Measurements from ENCODE around the gene NHSL2.
A peak's percentile ranks its signal among the peaks of the same experiment; 100 is the strongest.

The NHSL2 gene

GRCh38 chrX:72105436-72105835, 194.8 kb downstream of the NHSL2 start:
- Mint-ChIP-seq H3K27me3 (no peaks in the 10 kb centered on the region), H3K36me3 (ENCODE audit: insufficient read depth) (peaks cover 22% of the 10 kb centered on the region), H3K9me3 (no peaks in the 10 kb centered on the region), H3K27ac (ENCODE audit: low read depth) (peak overlapping the region; percentile 94), H3K4me3 (peak overlapping the region; percentile 39), H3K4me1 (peaks cover 48% of the 10 kb centered on the region)
- peak; percentile 21 to 73 for DNase-seq (ENCODE audit: low spot score in 2 of 2)
- peak; percentile 75 for ATAC-seq (replicated peaks; ENCODE audit: extremely low read depth, poor library complexity, severe bottlenecking)

DNA sequence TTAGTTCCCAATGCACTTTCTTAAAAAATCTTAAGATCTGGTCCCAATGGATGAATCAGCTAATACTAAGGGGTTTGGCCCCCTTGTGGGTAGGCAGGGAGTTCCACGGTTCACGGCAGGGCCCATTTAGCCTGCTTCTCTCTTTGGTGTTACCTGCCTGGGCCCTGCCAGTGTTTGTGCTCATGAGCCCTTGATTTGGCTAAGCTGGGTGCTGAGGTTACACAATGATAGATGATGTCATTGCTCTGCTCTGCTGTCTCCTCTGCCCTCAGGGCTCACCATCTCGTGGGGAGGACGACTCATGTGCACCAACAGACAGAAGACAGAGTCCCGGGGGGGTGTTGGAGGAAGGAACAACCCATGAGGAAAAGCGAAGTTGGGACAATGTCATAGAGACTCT, 196.7 kb downstream of the NHSL2 start:
- Mint-ChIP-seq H3K4me1 (peaks cover 36% of the 10 kb centered on the region), H3K36me3 (ENCODE audit: insufficient read depth) (peaks cover 13% of the 10 kb centered on the region), H3K9me3 (no peaks in the 10 kb centered on the region), H3K4me3 (peak overlapping the region; percentile 1), H3K27ac (ENCODE audit: low read depth) (peak overlapping the region; percentile 88), H3K27me3 (no peaks in the 10 kb centered on the region)
- DNase-seq (ENCODE audit: low spot score in 2 of 2) (no peak), ATAC-seq (replicated peaks; ENCODE audit: extremely low read depth, poor library complexity, severe bottlenecking) (no peak)

GRCh38 chrX:72107841-72108595, 197.4 kb downstream of the NHSL2 start:
- DNase-seq (ENCODE audit: low spot score in 2 of 2) (no peak), ATAC-seq (replicated peaks; ENCODE audit: extremely low read depth, poor library complexity, severe bottlenecking) (no peak)
- H3K4me1 Mint-ChIP-seq = peaks cover 35% of the 10 kb centered on the region
- no peaks in the 10 kb centered on the region for H3K27me3 Mint-ChIP-seq
- H3K36me3 Mint-ChIP-seq (ENCODE audit: insufficient read depth) = peaks cover 13% of the 10 kb centered on the region
- H3K27ac Mint-ChIP-seq (ENCODE audit: low read depth) = peak overlapping the region; percentile 88
- peak overlapping the region; percentile 1 for H3K4me3 Mint-ChIP-seq
- H3K9me3 Mint-ChIP-seq = no peaks in the 10 kb centered on the region

DNA sequence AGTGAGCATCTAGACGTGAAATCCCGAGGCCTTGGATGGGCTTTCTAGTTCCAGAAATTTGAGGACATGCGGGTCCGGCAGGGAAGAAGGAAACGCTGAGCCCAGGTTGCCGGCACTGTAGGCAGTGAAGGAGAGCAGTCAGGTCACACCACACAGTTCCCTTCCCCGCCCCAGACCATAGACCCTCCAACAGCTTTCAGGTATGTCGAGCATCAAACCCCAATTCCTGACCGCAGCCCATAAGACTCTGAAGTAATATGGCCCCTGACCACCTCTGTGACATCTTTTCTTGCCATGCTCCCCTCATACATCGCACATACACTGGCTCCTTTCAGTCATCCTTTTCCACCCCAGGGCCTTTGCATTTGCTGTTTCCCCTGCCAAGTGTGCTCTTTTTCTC, 198.0 kb downstream of the NHSL2 start:
- H3K4me1 Mint-ChIP-seq = peaks cover 32% of the 10 kb centered on the region
- H3K4me3 Mint-ChIP-seq = no peak overlapping the region
- ATAC-seq (replicated peaks; ENCODE audit: extremely low read depth, poor library complexity, severe bottlenecking) = no peak
- no peaks in the 10 kb centered on the region for H3K9me3 Mint-ChIP-seq
- H3K36me3 Mint-ChIP-seq (ENCODE audit: insufficient read depth) = peaks cover 11% of the 10 kb centered on the region
- no peak overlapping the region for H3K27ac Mint-ChIP-seq (ENCODE audit: low read depth)
- DNase-seq (ENCODE audit: low spot score in 2 of 2) = no peak
- H3K27me3 Mint-ChIP-seq = no peaks in the 10 kb centered on the region

- Mint-ChIP-seq H3K36me3 (ENCODE audit: insufficient read depth) (peaks cover 9% of the 10 kb centered on the region), H3K4me3 (no peak overlapping the region), H3K4me1 (peaks cover 21% of the 10 kb centered on the region), H3K9me3 (no peaks in the 10 kb centered on the region), H3K27ac (ENCODE audit: low read depth) (no peak overlapping the region), H3K27me3 (no peaks in the 10 kb centered on the region)
- DNase-seq (ENCODE audit: low spot score in 2 of 2) (no peak), ATAC-seq (replicated peaks; ENCODE audit: extremely low read depth, poor library complexity, severe bottlenecking) (no peak)
These were observed 199.6 kb downstream of the NHSL2 start for GRCh38 chrX:72110051-72110875.

DNA sequence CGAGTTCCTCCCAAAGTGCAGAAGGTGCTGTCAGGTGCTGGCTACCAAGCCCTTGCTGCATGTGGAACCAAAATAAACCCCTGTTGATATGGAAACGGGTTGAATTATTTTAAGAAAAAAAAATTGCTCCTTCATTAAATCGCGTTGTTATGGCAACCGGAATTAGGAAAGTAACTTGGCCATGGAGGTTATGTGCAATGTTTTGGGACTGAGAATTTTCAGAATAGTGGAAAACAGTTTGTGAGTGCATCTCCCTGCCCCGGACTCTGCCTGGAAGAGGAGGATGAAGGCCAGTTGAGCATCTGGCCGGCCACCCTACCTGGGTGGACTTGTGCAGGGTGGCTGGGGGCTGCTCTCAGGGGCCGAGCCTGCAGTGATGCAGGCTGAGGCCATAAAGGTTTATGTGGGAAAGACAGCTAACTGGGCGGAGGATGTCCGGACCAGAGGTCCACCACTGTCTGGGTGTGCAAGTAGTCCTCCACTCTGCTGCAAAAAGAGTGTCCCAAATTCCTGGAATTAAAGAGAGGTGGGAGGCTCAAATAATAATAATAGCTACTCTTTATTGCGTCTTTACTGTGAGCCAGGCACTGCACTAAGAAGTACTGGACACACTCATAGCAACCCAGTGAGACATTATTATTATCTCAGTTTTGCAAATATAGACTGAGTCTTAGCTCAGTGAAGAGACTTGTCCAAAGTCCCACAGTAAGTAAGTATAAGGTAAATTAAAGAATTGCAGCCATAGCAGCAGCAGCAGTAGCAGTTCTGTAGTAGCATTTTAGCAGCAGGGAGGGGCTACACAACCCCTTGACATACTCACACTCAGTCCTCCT, 200.4 kb downstream of the NHSL2 start:
- Mint-ChIP-seq H3K27me3 (no peaks in the 10 kb centered on the region), H3K4me1 (peaks cover 21% of the 10 kb centered on the region), H3K4me3 (no peak overlapping the region), H3K27ac (ENCODE audit: low read depth) (no peak overlapping the region), H3K36me3 (ENCODE audit: insufficient read depth) (peaks cover 4% of the 10 kb centered on the region), H3K9me3 (no peaks in the 10 kb centered on the region)
- DNase-seq (ENCODE audit: low spot score in 2 of 2) = no peak
- no peak for ATAC-seq (replicated peaks; ENCODE audit: extremely low read depth, poor library complexity, severe bottlenecking)

DNA sequence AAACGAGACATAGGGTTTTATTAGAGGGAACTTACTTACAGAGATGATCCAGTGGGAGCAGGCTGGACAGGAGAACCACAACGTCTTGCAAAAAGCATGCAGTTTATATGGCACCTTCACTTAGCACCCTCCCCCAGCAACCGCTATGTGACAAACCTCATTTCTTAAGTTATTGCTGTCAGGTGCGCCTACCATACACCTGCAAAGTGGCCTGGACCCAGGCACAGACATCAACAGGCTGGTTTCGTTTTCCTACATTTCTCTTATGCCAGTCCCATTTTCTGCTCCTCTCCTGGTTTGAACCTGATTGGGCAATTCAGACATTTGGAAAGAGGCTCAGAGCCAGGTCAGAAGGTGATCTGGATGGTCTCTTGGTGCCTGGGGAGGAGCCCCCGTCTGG, 202.8 kb downstream of the NHSL2 start:
- Mint-ChIP-seq H3K36me3 (ENCODE audit: insufficient read depth) (peaks cover 4% of the 10 kb centered on the region), H3K27me3 (no peaks in the 10 kb centered on the region), H3K4me1 (peaks cover 22% of the 10 kb centered on the region), H3K9me3 (no peaks in the 10 kb centered on the region), H3K4me3 (no peak overlapping the region), H3K27ac (ENCODE audit: low read depth) (no peak overlapping the region)
- no peak for ATAC-seq (replicated peaks; ENCODE audit: extremely low read depth, poor library complexity, severe bottlenecking)
- DNase-seq (ENCODE audit: low spot score in 2 of 2) = no peak

GRCh38 chrX:72114306-72114705, 203.7 kb downstream of the NHSL2 start:
- ATAC-seq (replicated peaks; ENCODE audit: extremely low read depth, poor library complexity, severe bottlenecking) = no peak
- H3K4me3 Mint-ChIP-seq = no peak overlapping the region
- H3K36me3 Mint-ChIP-seq (ENCODE audit: insufficient read depth) = peaks cover 2% of the 10 kb centered on the region
- H3K4me1 Mint-ChIP-seq = peaks cover 17% of the 10 kb centered on the region
- no peaks in the 10 kb centered on the region for H3K9me3 Mint-ChIP-seq
- no peak for DNase-seq (ENCODE audit: low spot score in 2 of 2)
- no peak overlapping the region for H3K27ac Mint-ChIP-seq (ENCODE audit: low read depth)
- no peaks in the 10 kb centered on the region for H3K27me3 Mint-ChIP-seq

GRCh38 chrX:72114807-72115206, 204.2 kb downstream of the NHSL2 start:
- H3K27ac Mint-ChIP-seq (ENCODE audit: low read depth) = no peak overlapping the region
- peaks cover 19% of the 10 kb centered on the region for H3K4me1 Mint-ChIP-seq
- no peaks in the 10 kb centered on the region for H3K27me3 Mint-ChIP-seq
- H3K36me3 Mint-ChIP-seq (ENCODE audit: insufficient read depth) = peaks cover 2% of the 10 kb centered on the region
- ATAC-seq (replicated peaks; ENCODE audit: extremely low read depth, poor library complexity, severe bottlenecking) (no peak), DNase-seq (ENCODE audit: low spot score in 2 of 2) (no peak)
- H3K9me3 Mint-ChIP-seq = no peaks in the 10 kb centered on the region
- H3K4me3 Mint-ChIP-seq = no peak overlapping the region

DNA sequence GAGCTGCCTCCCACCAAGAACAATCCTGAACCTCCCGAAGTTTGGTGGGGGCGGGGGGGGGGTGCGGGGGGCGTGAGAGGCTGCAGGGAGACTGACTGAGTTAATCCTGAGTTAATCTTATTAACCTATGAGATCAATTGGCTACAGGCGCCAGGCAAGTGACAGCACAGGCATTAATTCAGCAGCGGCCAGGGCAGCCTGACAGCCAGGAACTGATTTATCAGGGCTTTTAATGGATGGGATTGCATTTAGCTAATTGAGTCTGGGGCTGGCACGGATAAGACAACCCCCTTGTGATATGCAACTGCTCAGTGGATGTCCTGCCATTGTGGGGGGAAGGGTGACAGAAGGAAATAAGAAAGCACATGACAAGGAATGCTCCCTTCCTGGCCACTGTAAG, 204.7 kb downstream of the NHSL2 start:
- Mint-ChIP-seq H3K27me3 (no peaks in the 10 kb centered on the region), H3K27ac (ENCODE audit: low read depth) (no peak overlapping the region), H3K4me3 (no peak overlapping the region), H3K9me3 (no peaks in the 10 kb centered on the region), H3K4me1 (peaks cover 24% of the 10 kb centered on the region), H3K36me3 (ENCODE audit: insufficient read depth) (peaks cover under 1% of the 10 kb centered on the region)
- DNase-seq (ENCODE audit: low spot score in 2 of 2) (no peak), ATAC-seq (replicated peaks; ENCODE audit: extremely low read depth, poor library complexity, severe bottlenecking) (no peak)

GRCh38 chrX:72117636-72118210, 207.1 kb downstream of the NHSL2 start:
- peaks cover 2% of the 10 kb centered on the region for H3K36me3 Mint-ChIP-seq (ENCODE audit: insufficient read depth)
- no peaks in the 10 kb centered on the region for H3K9me3 Mint-ChIP-seq
- ATAC-seq (replicated peaks; ENCODE audit: extremely low read depth, poor library complexity, severe bottlenecking) (no peak), DNase-seq (ENCODE audit: low spot score in 2 of 2) (no peak)
- H3K27me3 Mint-ChIP-seq = no peaks in the 10 kb centered on the region
- H3K4me3 Mint-ChIP-seq = no peak overlapping the region
- H3K4me1 Mint-ChIP-seq = peaks cover 29% of the 10 kb centered on the region
- no peak overlapping the region for H3K27ac Mint-ChIP-seq (ENCODE audit: low read depth)

DNA sequence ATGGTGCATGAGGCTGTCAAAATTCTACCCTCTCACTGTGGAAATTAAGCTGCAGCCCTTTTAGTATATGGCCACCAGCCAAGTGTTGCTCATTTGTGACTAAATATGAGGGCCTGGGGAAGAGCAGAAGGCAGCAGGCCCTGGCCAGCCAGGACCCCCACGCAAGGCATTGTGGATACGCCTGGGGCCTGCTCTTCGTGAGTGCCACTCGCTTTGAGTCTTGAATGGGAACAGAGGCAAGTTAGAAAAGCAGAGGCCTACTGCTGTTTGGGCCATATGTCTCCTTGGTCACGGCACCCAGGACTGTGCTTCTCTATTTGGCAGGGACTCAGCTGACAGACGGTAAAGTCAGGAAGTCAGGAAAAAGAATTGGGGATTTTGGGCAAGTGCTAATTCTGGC, 210.2 kb downstream of the NHSL2 start:
- no peaks in the 10 kb centered on the region for H3K9me3 Mint-ChIP-seq
- peaks cover 2% of the 10 kb centered on the region for H3K36me3 Mint-ChIP-seq (ENCODE audit: insufficient read depth)
- peak overlapping the region; percentile 94 for H3K27ac Mint-ChIP-seq (ENCODE audit: low read depth)
- H3K4me3 Mint-ChIP-seq = peak overlapping the region; percentile 42
- DNase-seq (ENCODE audit: low spot score in 2 of 2) (no peak), ATAC-seq (replicated peaks; ENCODE audit: extremely low read depth, poor library complexity, severe bottlenecking) (no peak)
- no peaks in the 10 kb centered on the region for H3K27me3 Mint-ChIP-seq
- H3K4me1 Mint-ChIP-seq = peaks cover 59% of the 10 kb centered on the region
